Activated T-helper 9 cell treated with anti-CD3 and anti-CD28 coated beads, Interleukin-2, amount 50 U/mL, for 16 hours (primary cell): ENCODE data around the gene LHFPL6.

Experiments
- DNase-seq: peaks from one replicate; pipeline ENCODE4 v3.0.0-alpha.2; 2020; ENCODE audit warnings: low read depth

The LHFPL6 gene

GRCh38 chr13:39510316-39510695 lies 92.7 kb downstream of the LHFPL6 start:
- DNase-seq: no peak

GRCh38 chr13:39509616-39510315 lies 93.2 kb downstream of the LHFPL6 start:
- no peak for DNase-seq

GRCh38 chr13:39506559-39507390 lies 96.2 kb downstream of the LHFPL6 start:
- DNase-seq: no peak

DNA sequence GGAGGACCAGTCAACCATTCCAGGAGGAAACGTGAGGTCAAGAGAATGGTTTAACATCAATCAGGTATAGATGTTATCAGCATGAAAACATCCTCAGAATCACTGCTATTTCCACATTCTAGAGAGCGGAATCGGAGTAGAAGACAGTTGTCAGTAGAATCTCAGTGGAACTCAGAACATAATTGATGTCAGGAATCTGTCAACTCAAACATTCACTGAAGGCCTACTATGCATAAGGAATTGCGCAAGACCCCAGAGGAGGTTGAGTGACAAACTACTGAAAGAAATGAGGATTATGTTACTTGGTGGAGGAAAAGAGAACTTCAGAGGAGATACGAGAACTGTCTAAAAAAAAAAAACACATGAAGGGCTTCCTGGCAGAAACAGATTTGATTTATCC lies 97.8 kb downstream of the LHFPL6 start:
- no peak for DNase-seq

DNA sequence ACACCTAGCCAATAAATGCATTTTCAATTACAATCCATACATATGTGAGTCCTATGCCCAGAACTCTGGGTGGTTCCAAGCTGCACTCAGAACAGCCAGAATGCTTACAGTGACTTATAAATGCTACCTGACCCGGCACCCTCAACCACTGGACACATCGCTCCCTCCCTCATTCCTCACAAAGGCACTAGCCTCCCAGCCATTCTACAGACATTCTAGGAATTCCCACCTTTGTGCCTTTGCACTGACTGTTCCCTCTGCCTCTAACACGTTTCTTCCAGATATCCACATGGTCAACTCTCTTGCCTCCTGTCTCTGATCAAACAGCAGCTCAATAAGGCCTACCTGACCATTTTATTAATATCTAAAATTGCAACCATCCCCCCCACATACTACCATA lies 99.9 kb downstream of the LHFPL6 start:
- no peak for DNase-seq

DNA sequence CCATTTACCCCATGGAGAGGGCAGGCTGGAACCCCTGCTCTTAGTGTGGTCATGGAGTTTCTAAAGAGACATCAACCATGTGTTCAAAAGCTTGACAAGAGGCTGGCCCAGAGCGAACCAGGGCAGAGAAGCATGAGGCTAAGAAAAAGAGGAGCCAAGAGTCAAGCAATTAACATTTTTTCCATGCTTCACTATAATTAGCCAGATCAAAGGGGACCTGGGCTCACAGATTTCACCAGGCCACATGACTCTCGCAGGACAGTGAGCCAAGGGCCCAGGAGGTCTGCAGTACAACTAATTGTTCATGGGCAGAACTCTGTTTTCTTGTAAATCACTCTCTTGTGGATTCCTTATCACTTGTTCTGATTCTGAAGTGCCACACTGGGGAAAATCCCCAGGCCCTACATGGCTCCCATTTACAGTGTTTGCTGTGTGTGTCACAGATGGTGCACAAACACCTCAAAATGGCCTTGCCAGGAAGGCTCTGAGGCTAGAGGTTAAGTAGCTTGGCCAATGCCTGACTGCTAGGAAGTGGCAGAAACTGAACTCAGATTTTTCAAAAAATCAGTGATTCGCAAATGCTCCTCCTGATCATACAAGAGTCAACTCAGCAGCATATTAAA lies 101.2 kb downstream of the LHFPL6 start:
- no peak for DNase-seq

DNA sequence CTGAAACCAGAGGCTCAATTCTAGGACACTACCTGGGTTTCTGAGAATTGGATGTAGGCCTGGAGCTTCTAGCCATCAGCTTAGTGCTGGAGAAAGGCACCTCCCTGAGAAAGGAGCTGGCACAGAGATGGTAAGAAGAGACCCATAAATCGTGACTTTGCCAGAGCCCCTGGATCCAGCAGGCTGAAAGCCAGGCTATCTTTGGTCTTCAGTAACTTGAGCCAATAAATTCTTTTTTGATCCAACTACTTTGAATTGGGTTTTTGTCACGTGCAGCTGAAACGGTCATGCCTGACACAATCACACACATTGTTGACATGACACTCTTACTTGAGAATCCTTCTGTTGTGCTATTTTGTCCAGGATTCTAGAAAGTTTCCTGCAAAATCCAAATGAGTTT lies 103.4 kb downstream of the LHFPL6 start:
- no peak for DNase-seq

DNA sequence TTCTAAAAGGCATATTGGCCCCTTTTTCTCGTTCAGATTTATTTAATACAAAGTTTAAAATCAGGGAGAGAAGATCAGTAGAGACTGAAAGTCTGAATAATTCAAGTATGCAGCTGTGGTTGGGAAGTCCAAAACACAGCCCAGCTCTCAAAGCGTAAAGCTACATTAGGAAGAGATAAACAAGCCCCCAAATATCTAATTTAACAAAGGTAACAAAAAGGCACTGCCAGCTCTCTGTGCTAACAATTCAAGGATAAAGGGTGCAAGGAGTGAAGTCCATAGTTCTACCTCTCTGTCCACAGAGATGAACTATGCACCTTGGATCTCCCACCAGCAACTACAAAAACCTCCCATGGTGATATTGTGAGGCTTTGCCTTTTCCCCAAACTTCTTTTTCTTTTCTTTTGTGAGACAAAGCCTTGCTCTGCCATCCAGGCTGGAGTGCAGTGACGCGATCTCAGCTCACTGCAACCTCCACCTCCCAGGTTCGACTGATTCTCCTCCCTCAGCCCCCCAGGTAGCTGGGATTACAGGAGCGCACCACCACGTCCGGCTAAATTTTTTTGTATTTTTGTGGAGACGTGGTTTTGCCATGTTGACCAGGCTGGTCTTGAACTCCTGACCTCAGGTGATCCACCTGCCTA lies 104.4 kb downstream of the LHFPL6 start:
- no peak for DNase-seq

DNA sequence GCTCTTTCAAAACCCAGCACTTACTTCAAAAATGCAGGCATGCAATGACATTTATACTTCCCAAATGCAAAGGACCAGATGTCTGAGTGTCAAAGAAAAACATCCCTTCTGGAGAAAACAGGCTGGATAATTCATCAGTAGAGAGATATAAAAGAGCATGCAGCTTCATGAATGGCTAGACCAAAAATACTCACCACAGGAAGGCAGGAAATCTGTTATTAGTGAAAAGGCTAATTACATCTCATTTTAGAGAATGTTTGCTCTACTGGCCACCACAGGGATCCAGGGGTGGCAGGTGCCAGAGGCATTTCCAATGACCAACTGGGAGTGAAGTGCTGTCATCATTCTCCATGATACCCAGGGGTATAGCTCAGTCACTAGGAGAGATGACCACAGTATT lies 106.5 kb downstream of the LHFPL6 start:
- DNase-seq: no peak

DNA sequence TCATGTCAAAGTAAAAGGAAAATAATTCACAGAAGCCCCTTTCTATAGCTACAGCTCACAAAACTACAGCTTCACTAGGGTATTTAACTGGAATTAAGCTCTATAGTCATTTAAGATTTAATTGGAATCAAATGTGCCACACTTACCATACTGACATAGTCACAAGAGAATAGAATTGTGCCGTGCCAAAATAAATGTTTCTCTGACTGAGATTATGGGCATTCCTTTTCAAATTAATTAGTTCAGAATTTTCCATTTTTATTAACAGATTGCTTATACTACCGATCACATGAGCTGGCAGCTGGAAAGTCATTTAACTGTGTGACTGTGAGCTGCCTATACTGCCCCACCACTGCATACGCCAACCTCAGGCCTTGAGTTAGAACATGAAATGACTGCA lies 108.4 kb downstream of the LHFPL6 start:
- DNase-seq: no peak

- DNase-seq: no peak
Measured at GRCh38 chr13:39494006-39494405, 109.0 kb downstream of the LHFPL6 start.

- no peak for DNase-seq
Measured at GRCh38 chr13:39490136-39490535, 112.9 kb downstream of the LHFPL6 start.

GRCh38 chr13:39486758-39487157 lies 116.2 kb downstream of the LHFPL6 start:
- DNase-seq: no peak

- no peak for DNase-seq
Measured at GRCh38 chr13:39485314-39485700, 117.7 kb downstream of the LHFPL6 start.

DNA sequence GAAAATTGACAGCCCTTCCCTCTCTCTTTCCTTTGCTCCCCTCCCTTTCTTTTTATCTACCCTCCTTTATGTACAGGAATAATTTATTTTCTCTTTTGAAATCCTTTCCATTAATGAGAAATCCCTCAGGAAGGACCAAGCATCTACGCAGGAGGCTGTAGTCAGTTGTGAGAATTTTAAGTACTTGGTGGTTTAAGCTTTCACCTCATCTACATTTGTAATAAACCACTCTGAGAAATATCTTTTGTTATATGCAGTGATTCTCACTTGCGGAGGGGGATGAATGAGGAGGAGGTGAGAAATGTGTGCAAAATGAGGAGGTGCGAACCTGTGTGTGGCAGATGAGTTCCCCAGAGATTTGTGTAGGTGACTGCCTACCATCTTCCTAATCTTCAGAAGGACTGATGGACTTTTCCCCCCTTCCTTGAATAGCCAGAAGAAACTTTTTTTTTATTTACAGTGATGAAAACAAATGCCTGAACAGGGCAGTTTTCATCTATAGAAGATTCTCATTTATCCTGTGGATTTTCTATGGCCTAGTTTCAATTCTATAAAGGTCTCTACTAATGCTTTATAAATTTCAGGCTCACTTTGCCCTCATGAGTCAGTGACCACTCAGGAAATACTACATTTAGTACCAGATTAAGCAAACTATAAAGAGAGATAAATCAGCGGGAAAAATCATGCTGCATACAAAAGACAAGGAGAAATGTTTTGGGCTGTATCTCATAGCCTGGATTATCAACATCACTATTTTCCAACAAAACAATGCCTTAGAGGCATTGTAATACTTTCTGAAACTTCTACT lies 118.3 kb downstream of the LHFPL6 start:
- DNase-seq: no peak

DNA sequence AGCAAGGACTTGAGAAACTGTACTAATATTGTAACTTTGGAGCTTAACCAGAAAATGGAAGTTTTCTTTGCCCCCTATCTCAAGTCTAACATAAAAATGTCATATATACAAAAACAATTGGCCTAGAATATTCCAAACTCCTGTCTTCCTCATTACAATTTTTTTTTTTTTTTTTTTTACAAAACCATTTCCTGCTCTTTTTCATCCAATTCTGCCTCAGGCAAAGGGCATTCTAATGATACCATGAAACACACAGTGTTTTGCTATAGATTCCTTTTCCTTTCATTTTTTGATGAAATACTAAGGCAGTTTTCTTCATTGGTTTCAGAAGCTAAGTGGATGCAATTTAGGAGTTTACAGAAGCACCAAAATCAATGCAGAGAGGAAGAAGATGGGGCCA lies 119.7 kb downstream of the LHFPL6 start:
- DNase-seq: no peak

DNA sequence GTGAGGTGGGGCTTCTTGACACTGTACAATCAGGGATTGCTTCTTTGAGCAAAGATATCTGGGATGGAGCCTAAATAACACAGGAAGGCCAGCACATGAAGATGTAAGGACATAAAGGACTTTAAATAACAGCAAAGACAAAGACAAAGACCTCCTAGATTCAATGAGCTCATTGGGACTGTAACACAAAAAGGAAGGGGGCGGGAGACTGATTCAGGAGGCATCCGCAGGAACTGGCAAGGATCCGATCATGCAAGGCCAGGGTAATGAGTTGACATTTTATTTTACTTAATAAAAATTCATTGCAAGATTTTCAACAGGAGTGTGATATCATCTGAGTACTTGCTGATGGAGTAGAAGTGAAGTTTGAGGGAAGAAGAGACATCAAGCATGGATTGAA lies 121.5 kb downstream of the LHFPL6 start:
- no peak for DNase-seq

DNA sequence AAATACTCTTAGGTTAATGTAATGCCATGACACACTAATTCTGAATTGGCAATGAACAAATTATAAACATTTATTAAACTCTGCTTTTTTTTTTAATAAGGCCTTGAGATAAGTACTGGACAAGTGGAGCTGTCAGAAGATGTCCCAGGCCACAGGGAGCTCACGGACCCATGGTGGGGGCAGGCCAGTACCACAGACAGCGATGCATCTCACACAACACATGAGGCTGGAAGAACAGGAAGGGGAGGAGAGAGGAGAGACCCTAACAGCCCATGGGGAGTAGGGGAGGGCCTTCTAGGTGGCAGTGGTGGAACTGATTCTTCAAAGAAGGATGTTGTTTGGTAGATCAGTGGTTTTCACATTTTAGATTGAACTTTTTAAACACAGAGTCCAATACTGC lies 128.4 kb downstream of the LHFPL6 start:
- DNase-seq: no peak

DNA sequence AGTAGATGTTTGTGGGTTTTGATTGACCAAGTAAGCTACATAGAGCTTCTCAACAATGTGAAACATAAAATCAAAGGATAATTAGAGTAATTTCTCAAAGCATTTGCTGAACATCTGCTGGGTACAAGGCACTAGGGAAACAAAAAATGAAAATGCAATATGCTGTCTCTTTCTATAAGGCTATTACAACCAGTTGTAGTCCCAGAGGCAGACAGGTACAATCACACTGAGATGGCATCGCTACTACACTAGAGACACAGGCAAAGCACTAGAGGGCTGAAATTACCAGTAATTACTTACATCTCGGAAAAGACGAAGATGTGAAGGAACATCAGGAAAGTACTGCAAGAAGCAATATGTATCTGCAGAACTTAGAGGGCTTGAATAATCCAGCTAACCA lies 133.3 kb downstream of the LHFPL6 start:
- no peak for DNase-seq

- DNase-seq: no peak
Measured at GRCh38 chr13:39468306-39468705, 134.7 kb downstream of the LHFPL6 start.

GRCh38 chr13:39463611-39464010 lies 139.4 kb downstream of the LHFPL6 start:
- no peak for DNase-seq

DNA sequence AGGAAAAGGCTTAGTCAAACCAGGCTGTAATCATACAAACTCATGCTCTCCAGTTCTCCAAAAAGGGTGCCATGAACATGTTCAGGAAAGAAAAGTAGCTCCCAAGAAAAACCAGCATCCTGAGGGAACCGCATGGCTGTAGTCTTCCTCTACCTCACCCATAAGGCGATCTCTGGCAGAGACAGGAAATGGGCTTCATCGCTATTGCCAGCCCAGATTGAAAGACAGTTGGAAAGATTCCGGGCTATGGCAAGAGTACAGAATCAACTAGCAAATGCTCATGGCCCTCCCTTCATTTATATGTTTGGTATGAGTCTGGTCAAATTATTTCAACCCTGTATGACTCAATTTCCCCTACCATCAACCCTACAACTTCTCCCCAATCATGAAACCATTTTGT lies 140.1 kb downstream of the LHFPL6 start:
- no peak for DNase-seq
